ENCODE measurements around the gene PCDHB10.
"Not testable (repeated sequence)": the region's sequence is repeated elsewhere in the genome, so short reads cannot be mapped to it uniquely, and the experiment has no call there.

Gene PCDHB10

GRCh38 chr5:141234109-141234667 lies 42.0 kb downstream of the PCDHB10 start:
- Histone ChIP-seq H3K4me3 (ENCODE audit: low read length) (no peak overlapping the region), H3K4me2 (ENCODE audit: low read length) (no peak overlapping the region), H2AFZ (ENCODE audit: low read depth, low read length) (no peak overlapping the region), H3K9me3 (ENCODE audit: insufficient read depth, low read length) (no peaks in the 10 kb centered on the region), H3K27me3 (ENCODE audit: low read depth, low read length) (no peaks in the 10 kb centered on the region), H3K36me3 (replicated peaks; ENCODE audit: low read depth, low read length) (no peaks in the 10 kb centered on the region), H3K79me2 (ENCODE audit: low read length) (no peaks in the 10 kb centered on the region), H3K4me1 (ENCODE audit: low read length) (no peaks in the 10 kb centered on the region), H3K27ac (ENCODE audit: low read length) (no peak overlapping the region), H3K9ac (ENCODE audit: low read length) (no peak overlapping the region), H4K20me1 (ENCODE audit: insufficient read depth, low read length) (no peaks in the 10 kb centered on the region)
- TF ChIP-seq CTCF (IDR thresholded peaks at IDR 0.05; ENCODE audit: low read depth, low read length) (no peak; the same call in 1 of the 2 replicates), EZH2phosphoT487 (IDR thresholded peaks at IDR 0.05; ENCODE audit: low read depth) (no peak)

GRCh38 chr5:141235922-141236321 lies 43.8 kb downstream of the PCDHB10 start:
- not testable (repeated sequence) for H3K9ac ChIP-seq (ENCODE audit: low read length); H3K27ac ChIP-seq (ENCODE audit: low read length); H3K4me2 ChIP-seq (ENCODE audit: low read length); H3K27me3 ChIP-seq (ENCODE audit: low read depth, low read length); H3K4me1 ChIP-seq (ENCODE audit: low read length); H2AFZ ChIP-seq (ENCODE audit: low read depth, low read length); H3K79me2 ChIP-seq (ENCODE audit: low read length); H3K36me3 ChIP-seq (replicated peaks; ENCODE audit: low read depth, low read length); H3K4me3 ChIP-seq (ENCODE audit: low read length); H4K20me1 ChIP-seq (ENCODE audit: insufficient read depth, low read length); H3K9me3 ChIP-seq (ENCODE audit: insufficient read depth, low read length)

- Histone ChIP-seq H4K20me1 (ENCODE audit: insufficient read depth, low read length) (no peaks in the 10 kb centered on the region), H3K79me2 (ENCODE audit: low read length) (no peaks in the 10 kb centered on the region), H3K9ac (ENCODE audit: low read length) (no peak overlapping the region), H3K27me3 (ENCODE audit: low read depth, low read length) (no peaks in the 10 kb centered on the region), H3K9me3 (ENCODE audit: insufficient read depth, low read length) (no peaks in the 10 kb centered on the region), H3K27ac (ENCODE audit: low read length) (no peak overlapping the region), H3K4me1 (ENCODE audit: low read length) (no peaks in the 10 kb centered on the region), H3K4me2 (ENCODE audit: low read length) (no peak overlapping the region), H3K4me3 (ENCODE audit: low read length) (no peak overlapping the region), H3K36me3 (replicated peaks; ENCODE audit: low read depth, low read length) (no peaks in the 10 kb centered on the region), H2AFZ (ENCODE audit: low read depth, low read length) (no peak overlapping the region)
- no peak for TF ChIP-seq EZH2phosphoT487 (IDR thresholded peaks at IDR 0.05; ENCODE audit: low read depth)
- no peak for TF ChIP-seq CTCF (IDR thresholded peaks at IDR 0.05; ENCODE audit: low read depth, low read length)
Measured at GRCh38 chr5:141236516-141237313, 44.6 kb downstream of the PCDHB10 start.

GRCh38 chr5:141241496-141241895 lies 49.3 kb downstream of the PCDHB10 start:
- Histone ChIP-seq H3K79me2 (ENCODE audit: low read length) (no peaks in the 10 kb centered on the region), H3K9ac (ENCODE audit: low read length) (no peak overlapping the region)

More at GRCh38 chr5:141241496-141241895, 49.3 kb downstream of the PCDHB10 start:
- H3K4me1 ChIP-seq (ENCODE audit: low read length) = no peaks in the 10 kb centered on the region
- H3K36me3 ChIP-seq (replicated peaks; ENCODE audit: low read depth, low read length) = no peaks in the 10 kb centered on the region
- no peaks in the 10 kb centered on the region for H4K20me1 ChIP-seq (ENCODE audit: insufficient read depth, low read length)
- H3K27ac ChIP-seq (ENCODE audit: low read length) = no peak overlapping the region
- no peak overlapping the region for H3K4me3 ChIP-seq (ENCODE audit: low read length)
- no peak overlapping the region for H3K4me2 ChIP-seq (ENCODE audit: low read length)
- no peak for TF ChIP-seq CTCF (IDR thresholded peaks at IDR 0.05; ENCODE audit: low read depth, low read length)
- TF ChIP-seq EZH2phosphoT487 (IDR thresholded peaks at IDR 0.05; ENCODE audit: low read depth) = no peak
- H3K9me3 ChIP-seq (ENCODE audit: insufficient read depth, low read length) = no peaks in the 10 kb centered on the region
- H3K27me3 ChIP-seq (ENCODE audit: low read depth, low read length) = no peaks in the 10 kb centered on the region
- H2AFZ ChIP-seq (ENCODE audit: low read depth, low read length) = no peak overlapping the region

Measured in OCI-LY3 (cell line).